H7 (cell line): ENCODE data around the gene PLCB4. TPM values are rescaled to one million over a fixed set of nuclear protein-coding genes. Genes with fewer than 3 reads are reported as not detected.

Experiments used
- DNase-seq: peaks from one replicate; pipeline ENCODE4 v3.0.0; 2012
- H3K27me3 ChIP-seq: 2 replicates; pipeline ENCODE4 v1.6.0; 2011; ENCODE audit warnings: mild to moderate bottlenecking, low read length; ENCODE audit not compliant: control insufficient read depth, insufficient read depth
- H3K36me3 ChIP-seq: replicated peaks from 2 replicates; pipeline ENCODE4 v1.5.1; 2011; ENCODE audit warnings: low read length; ENCODE audit not compliant: control insufficient read depth, insufficient read depth
- H3K4me3 ChIP-seq: 2 replicates; pipeline ENCODE4 v1.5.1; 2011; ENCODE audit warnings: low read depth, mild to moderate bottlenecking, control low read depth, low read length, moderate library complexity; ENCODE audit not compliant: insufficient read depth
- total RNA-seq: library from RNA; depleted of rRNA; stranded (reverse); fragments of >200 nt; shearing (Covaris generic); gene quantifications from 2 replicates; pipeline ENCODE4 v1.2.3, GENCODE V29; 2014

The PLCB4 gene
- total RNA-seq, 1 experiment from 2014 or later: 3.4 TPM

- Histone ChIP-seq H3K4me3 (no peak overlapping the region), H3K27me3 (no peaks in the 10 kb centered on the region), H3K36me3 (no peaks in the 10 kb centered on the region)
- DNase-seq: no peak
Observed at GRCh38 chr20:9236458-9236857, 167.6 kb downstream of the PLCB4 start.

DNA sequence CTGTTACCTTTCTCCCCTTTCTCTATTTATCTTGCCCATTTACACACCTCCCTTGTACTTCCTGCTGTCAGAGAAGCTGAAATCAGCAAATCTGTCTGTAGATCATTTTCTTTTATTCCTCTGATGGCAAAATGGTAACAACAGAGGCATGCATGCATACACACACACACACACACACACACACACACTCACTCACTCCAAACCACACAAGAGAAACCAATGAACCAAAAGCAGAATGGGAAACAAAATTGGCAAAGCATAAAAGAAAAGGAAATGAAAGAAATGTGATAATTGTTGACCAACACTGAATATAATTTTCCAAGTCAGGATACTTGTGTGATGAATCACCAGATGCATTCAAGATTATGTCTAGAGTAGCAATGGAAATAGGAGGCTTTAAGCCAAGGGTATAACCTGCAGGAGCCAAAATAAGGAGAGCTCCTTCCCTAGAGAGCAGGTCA lies 172.4 kb downstream of the PLCB4 start:
- H3K36me3 ChIP-seq: no peaks in the 10 kb centered on the region
- H3K27me3 ChIP-seq: no peaks in the 10 kb centered on the region
- H3K4me3 ChIP-seq: no peak overlapping the region
- DNase-seq: no peak

GRCh38 chr20:9241721-9242427 lies 173.0 kb downstream of the PLCB4 start:
- H3K4me3 ChIP-seq: no peak overlapping the region
- H3K27me3 ChIP-seq: no peaks in the 10 kb centered on the region
- no peaks in the 10 kb centered on the region for H3K36me3 ChIP-seq
- no peak for DNase-seq

- DNase-seq: no peak
- Histone ChIP-seq H3K27me3 (no peaks in the 10 kb centered on the region), H3K36me3 (no peaks in the 10 kb centered on the region), H3K4me3 (no peak overlapping the region)
Observed at GRCh38 chr20:9243986-9244385, 175.1 kb downstream of the PLCB4 start.

- DNase-seq: no peak
- no peak overlapping the region for H3K4me3 ChIP-seq
- H3K27me3 ChIP-seq: no peaks in the 10 kb centered on the region
- H3K36me3 ChIP-seq: no peaks in the 10 kb centered on the region
Observed at GRCh38 chr20:9244811-9245210, 175.9 kb downstream of the PLCB4 start.

GRCh38 chr20:9246731-9247130 lies 177.8 kb downstream of the PLCB4 start:
- Histone ChIP-seq H3K27me3 (no peaks in the 10 kb centered on the region), H3K4me3 (no peak overlapping the region), H3K36me3 (no peaks in the 10 kb centered on the region)
- no peak for DNase-seq

DNA sequence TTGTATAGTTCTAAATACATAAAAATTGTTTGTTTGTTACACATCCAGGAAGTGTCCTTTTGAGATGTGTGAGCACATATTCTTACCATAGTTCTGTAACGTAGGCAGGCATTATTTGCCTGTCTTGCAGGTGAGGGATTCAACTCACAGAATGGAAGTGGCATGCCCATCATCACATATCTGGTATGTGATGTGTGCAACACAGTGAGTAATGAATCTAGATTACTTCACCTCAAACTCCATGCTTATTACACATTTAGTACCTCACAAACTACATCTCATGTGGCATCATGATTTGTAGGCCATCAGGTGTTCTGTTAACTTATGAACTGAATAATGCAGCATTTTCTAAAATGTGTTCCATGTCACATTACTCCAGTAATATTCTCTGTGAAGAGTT lies 181.6 kb downstream of the PLCB4 start:
- DNase-seq: no peak
- H3K27me3 ChIP-seq: no peaks in the 10 kb centered on the region

DNA sequence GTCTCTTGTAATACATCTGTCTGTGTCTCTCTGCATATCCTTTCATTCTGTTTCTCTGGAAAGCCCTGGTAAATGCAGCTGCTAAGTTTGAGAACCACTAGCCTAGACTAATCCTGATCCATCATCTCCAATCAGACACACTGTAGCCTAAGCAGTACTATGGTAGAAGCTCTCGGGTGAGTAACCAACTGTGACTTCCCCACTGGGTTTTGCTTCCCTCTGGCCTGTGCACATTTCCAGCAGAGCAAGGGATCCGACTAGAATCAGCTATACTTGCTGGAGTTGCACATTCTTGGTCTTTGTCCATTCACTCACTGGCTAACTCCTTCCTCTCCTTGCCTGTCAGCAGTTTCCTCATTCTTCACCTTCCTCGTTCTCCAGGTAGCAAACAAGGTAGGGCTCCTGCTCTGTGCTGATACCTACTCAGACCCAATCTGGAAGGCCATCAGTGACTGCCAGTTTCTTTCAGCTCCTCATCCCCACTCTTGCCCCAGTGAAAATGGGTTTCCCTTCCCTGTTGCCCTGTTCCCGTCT lies 184.2 kb downstream of the PLCB4 start:
- H3K27me3 ChIP-seq: no peaks in the 10 kb centered on the region
- DNase-seq: no peak
- no peak overlapping the region for H3K4me3 ChIP-seq
- H3K36me3 ChIP-seq: no peaks in the 10 kb centered on the region

More for the DNA sequence above, 181.6 kb downstream of the PLCB4 start:
- H3K4me3 ChIP-seq: no peak overlapping the region
- H3K36me3 ChIP-seq: no peaks in the 10 kb centered on the region

- no peak for DNase-seq
- H3K4me3 ChIP-seq: no peak overlapping the region
- H3K27me3 ChIP-seq: no peaks in the 10 kb centered on the region
- no peaks in the 10 kb centered on the region for H3K36me3 ChIP-seq
Observed at GRCh38 chr20:9255171-9255570, 186.3 kb downstream of the PLCB4 start.

- Histone ChIP-seq H3K36me3 (no peaks in the 10 kb centered on the region), H3K27me3 (no peaks in the 10 kb centered on the region), H3K4me3 (no peak overlapping the region)
- DNase-seq: no peak
Observed at GRCh38 chr20:9256393-9256792, 187.5 kb downstream of the PLCB4 start.

GRCh38 chr20:9258901-9259300 lies 190.0 kb downstream of the PLCB4 start:
- no peak overlapping the region for H3K4me3 ChIP-seq
- no peaks in the 10 kb centered on the region for H3K27me3 ChIP-seq
- no peaks in the 10 kb centered on the region for H3K36me3 ChIP-seq
- no peak for DNase-seq

GRCh38 chr20:9260027-9260426 lies 191.1 kb downstream of the PLCB4 start:
- DNase-seq: no peak
- Histone ChIP-seq H3K27me3 (no peaks in the 10 kb centered on the region), H3K36me3 (no peaks in the 10 kb centered on the region), H3K4me3 (no peak overlapping the region)

GRCh38 chr20:9261781-9262180 lies 192.9 kb downstream of the PLCB4 start:
- H3K27me3 ChIP-seq: no peaks in the 10 kb centered on the region
- no peak overlapping the region for H3K4me3 ChIP-seq
- no peaks in the 10 kb centered on the region for H3K36me3 ChIP-seq
- no peak for DNase-seq

- Histone ChIP-seq H3K4me3 (no peak overlapping the region), H3K36me3 (no peaks in the 10 kb centered on the region), H3K27me3 (no peaks in the 10 kb centered on the region)
- DNase-seq: no peak
Observed at GRCh38 chr20:9262653-9263194, 193.8 kb downstream of the PLCB4 start.

DNA sequence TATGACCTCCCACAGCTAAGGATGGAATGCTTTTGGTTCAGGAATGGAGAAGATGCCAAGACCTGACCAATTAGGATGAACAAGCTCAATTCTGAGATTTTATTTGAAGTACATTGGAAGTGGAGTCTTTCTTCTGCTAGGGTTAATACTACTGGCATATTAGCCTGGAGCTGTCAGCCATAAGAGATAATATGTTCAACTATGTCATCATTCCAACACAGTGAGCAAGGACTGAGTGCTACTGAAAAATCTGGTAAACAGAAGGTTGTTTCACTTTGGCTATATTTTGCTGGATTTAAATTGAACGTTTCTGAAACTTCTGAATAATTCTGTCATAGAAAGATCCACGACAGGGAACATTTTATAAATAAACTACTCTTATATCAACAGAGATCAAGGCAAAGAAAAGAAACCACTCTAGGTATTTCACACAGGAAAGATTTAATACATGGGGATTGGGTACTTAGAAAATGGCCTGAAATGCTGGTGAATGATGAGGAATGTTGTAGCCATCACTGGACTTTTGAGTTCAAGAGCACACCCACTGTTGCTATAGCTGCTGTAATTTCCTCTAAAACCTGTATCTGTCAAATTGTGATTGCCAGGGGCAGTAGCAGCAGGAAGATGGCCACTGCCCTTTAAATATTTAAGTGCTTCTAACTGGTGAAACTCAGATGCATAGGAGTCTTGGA lies 200.5 kb downstream of the PLCB4 start:
- Histone ChIP-seq H3K27me3 (no peaks in the 10 kb centered on the region), H3K36me3 (no peaks in the 10 kb centered on the region), H3K4me3 (no peak overlapping the region)
- DNase-seq: no peak
